ENCODE measurements around the gene FBXW7.

Gene FBXW7

GRCh38 chr4:152482211-152482610 lies 53.7 kb downstream of the FBXW7 start:
- Histone ChIP-seq H3K27me3 (ENCODE audit: control insufficient read depth in 1 of 2, insufficient read depth in 2 of 2, low read length in 2 of 2) (no peaks in the 10 kb centered on the region), H3K9ac (ENCODE audit: low read length) (no peak overlapping the region), H3K27ac (ENCODE audit: low read depth, low read length) (no peak overlapping the region), H3K4me3 (ENCODE audit: low read depth in 1 of 2, low read length in 2 of 2) (no peak overlapping the region), H3K4me1 (ENCODE audit: insufficient read depth, low read length) (peaks cover 6% of the 10 kb centered on the region), H3K36me3 (ENCODE audit: insufficient read depth, low read length) (no peaks in the 10 kb centered on the region), H3K9me3 (ENCODE audit: low read length) (no peaks in the 10 kb centered on the region)

DNA sequence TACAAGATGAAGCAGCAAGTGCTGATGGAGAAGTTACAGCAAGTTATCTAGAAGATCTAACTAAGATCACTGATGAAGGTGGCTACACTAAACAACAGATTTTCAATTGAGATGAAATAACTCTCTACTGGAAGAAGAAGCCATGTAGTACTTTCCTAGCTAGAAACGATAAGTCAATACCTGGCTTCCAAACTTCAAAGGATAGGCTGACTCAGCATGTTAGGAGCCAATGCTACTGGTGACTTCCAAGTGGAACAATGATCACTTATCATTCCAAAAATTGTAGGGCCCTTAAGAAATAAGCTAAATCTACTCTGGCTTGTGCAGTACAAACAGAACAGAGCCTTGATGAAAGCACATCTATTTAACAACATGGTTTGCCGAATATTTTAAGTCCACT lies 55.0 kb downstream of the FBXW7 start:
- no peaks in the 10 kb centered on the region for H3K4me1 ChIP-seq (ENCODE audit: insufficient read depth, low read length)
- H3K27me3 ChIP-seq (ENCODE audit: control insufficient read depth in 1 of 2, insufficient read depth in 2 of 2, low read length in 2 of 2): no peaks in the 10 kb centered on the region
- H3K9ac ChIP-seq (ENCODE audit: low read length): no peak overlapping the region
- H3K27ac ChIP-seq (ENCODE audit: low read depth, low read length): no peak overlapping the region
- no peaks in the 10 kb centered on the region for H3K9me3 ChIP-seq (ENCODE audit: low read length)
- H3K36me3 ChIP-seq (ENCODE audit: insufficient read depth, low read length): no peaks in the 10 kb centered on the region
- H3K4me3 ChIP-seq (ENCODE audit: low read depth in 1 of 2, low read length in 2 of 2): no peak overlapping the region

DNA sequence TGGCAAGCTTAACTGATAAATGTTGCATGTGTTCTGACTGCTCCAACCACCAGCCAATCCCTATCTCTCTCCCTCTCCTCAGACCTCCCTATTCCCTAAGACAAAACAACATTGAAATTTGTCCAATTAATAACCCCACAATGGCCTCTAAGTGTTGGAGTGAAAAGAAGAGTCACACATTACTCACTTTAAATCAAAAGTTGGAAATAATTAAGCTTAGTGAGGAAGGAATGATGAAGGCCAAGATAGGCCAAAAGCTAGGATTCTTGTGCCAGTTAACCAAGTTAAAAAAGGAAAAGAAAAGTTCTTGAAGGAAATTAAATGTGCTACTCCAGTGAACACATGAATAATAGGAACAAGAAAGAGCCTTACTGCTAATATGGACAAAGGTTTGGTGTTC lies 55.6 kb downstream of the FBXW7 start:
- Histone ChIP-seq H3K9ac (ENCODE audit: low read length) (no peak overlapping the region), H3K36me3 (ENCODE audit: insufficient read depth, low read length) (no peaks in the 10 kb centered on the region), H3K9me3 (ENCODE audit: low read length) (no peaks in the 10 kb centered on the region), H3K27me3 (ENCODE audit: control insufficient read depth in 1 of 2, insufficient read depth in 2 of 2, low read length in 2 of 2) (no peaks in the 10 kb centered on the region), H3K27ac (ENCODE audit: low read depth, low read length) (no peak overlapping the region), H3K4me3 (ENCODE audit: low read depth in 1 of 2, low read length in 2 of 2) (no peak overlapping the region), H3K4me1 (ENCODE audit: insufficient read depth, low read length) (no peaks in the 10 kb centered on the region)

GRCh38 chr4:152479428-152480026 lies 56.4 kb downstream of the FBXW7 start:
- no peak overlapping the region for H3K9ac ChIP-seq (ENCODE audit: low read length)
- H3K9me3 ChIP-seq (ENCODE audit: low read length): no peaks in the 10 kb centered on the region
- H3K4me3 ChIP-seq (ENCODE audit: low read depth in 1 of 2, low read length in 2 of 2): no peak overlapping the region
- no peaks in the 10 kb centered on the region for H3K4me1 ChIP-seq (ENCODE audit: insufficient read depth, low read length)
- no peak overlapping the region for H3K27ac ChIP-seq (ENCODE audit: low read depth, low read length)
- H3K27me3 ChIP-seq (ENCODE audit: control insufficient read depth in 1 of 2, insufficient read depth in 2 of 2, low read length in 2 of 2): no peaks in the 10 kb centered on the region
- no peaks in the 10 kb centered on the region for H3K36me3 ChIP-seq (ENCODE audit: insufficient read depth, low read length)

DNA sequence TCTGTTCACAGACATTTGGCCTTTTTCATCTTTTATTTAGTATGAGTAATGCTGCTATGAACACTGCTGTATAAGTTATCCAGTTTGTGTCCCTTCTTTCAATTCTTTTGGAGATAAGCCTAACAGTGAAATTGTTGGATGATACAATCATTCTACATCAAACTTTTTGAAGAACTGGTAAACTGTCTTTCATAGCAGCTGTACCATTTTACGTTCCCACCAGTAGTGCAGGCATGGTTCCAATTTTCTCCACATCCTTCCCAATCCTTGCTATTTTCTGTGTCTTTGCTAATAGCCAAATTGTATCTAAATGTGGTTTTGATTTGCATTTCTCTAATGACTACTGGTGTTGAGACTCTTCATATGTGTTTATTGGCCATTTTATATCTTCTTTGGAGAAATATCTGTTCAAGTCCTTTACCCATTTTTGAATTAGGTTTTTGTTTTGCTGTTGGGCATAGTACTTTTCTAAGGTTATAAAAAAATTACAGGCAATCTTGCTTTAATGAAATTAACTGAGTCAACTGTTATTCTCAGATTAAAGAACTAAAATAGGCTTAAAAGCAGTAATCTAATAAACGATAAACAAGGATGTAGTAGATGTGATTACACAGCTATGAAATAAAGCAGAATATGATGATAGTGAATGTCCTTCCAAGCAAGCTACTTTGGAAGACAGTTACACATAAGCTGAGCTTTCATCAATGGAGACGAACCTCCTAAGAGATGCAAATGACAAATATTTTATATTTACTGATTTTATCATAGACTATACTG lies 57.2 kb downstream of the FBXW7 start:
- H3K9me3 ChIP-seq (ENCODE audit: low read length): no peaks in the 10 kb centered on the region
- H3K4me3 ChIP-seq (ENCODE audit: low read depth in 1 of 2, low read length in 2 of 2): no peak overlapping the region
- no peaks in the 10 kb centered on the region for H3K4me1 ChIP-seq (ENCODE audit: insufficient read depth, low read length)
- no peaks in the 10 kb centered on the region for H3K36me3 ChIP-seq (ENCODE audit: insufficient read depth, low read length)
- no peak overlapping the region for H3K27ac ChIP-seq (ENCODE audit: low read depth, low read length)
- no peaks in the 10 kb centered on the region for H3K27me3 ChIP-seq (ENCODE audit: control insufficient read depth in 1 of 2, insufficient read depth in 2 of 2, low read length in 2 of 2)
- H3K9ac ChIP-seq (ENCODE audit: low read length): no peak overlapping the region

GRCh38 chr4:152476796-152477195 lies 59.1 kb downstream of the FBXW7 start:
- Histone ChIP-seq H3K27ac (ENCODE audit: low read depth, low read length) (no peak overlapping the region), H3K4me3 (ENCODE audit: low read depth in 1 of 2, low read length in 2 of 2) (no peak overlapping the region), H3K36me3 (ENCODE audit: insufficient read depth, low read length) (no peaks in the 10 kb centered on the region), H3K4me1 (ENCODE audit: insufficient read depth, low read length) (no peaks in the 10 kb centered on the region), H3K9ac (ENCODE audit: low read length) (no peak overlapping the region), H3K9me3 (ENCODE audit: low read length) (no peaks in the 10 kb centered on the region), H3K27me3 (ENCODE audit: control insufficient read depth in 1 of 2, insufficient read depth in 2 of 2, low read length in 2 of 2) (no peaks in the 10 kb centered on the region)

DNA sequence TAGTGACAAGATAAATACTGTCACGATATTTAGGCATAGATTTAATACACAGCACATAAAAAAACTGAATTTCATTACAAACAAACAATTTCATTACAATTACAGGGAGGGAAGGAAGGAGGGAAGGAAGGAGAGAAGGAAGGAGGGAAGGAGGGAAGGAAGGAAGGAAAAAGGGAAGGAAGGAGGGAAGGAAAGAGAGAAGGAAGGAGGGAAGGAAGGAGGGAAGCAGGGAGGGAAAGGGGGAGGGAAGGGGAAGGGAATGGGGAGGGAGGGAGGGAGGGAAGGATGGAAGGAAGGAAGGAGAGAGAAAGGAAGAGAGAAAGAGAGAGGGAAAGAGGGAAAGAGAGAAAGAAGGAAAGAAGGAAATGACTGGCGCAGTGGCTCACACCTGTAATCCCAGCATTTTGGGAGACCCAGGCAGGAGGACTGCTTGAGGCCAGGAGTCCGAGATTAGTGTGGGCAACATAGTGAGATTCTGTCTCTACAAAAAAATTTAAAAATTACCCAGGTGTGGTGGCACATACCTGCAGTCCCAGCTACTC lies 64.6 kb downstream of the FBXW7 start:
- no peak overlapping the region for H3K4me3 ChIP-seq (ENCODE audit: low read depth in 1 of 2, low read length in 2 of 2)
- no peaks in the 10 kb centered on the region for H3K9me3 ChIP-seq (ENCODE audit: low read length)
- no peaks in the 10 kb centered on the region for H3K27me3 ChIP-seq (ENCODE audit: control insufficient read depth in 1 of 2, insufficient read depth in 2 of 2, low read length in 2 of 2)
- no peak overlapping the region for H3K9ac ChIP-seq (ENCODE audit: low read length)
- no peaks in the 10 kb centered on the region for H3K4me1 ChIP-seq (ENCODE audit: insufficient read depth, low read length)
- H3K27ac ChIP-seq (ENCODE audit: low read depth, low read length): no peak overlapping the region
- no peaks in the 10 kb centered on the region for H3K36me3 ChIP-seq (ENCODE audit: insufficient read depth, low read length)

DNA sequence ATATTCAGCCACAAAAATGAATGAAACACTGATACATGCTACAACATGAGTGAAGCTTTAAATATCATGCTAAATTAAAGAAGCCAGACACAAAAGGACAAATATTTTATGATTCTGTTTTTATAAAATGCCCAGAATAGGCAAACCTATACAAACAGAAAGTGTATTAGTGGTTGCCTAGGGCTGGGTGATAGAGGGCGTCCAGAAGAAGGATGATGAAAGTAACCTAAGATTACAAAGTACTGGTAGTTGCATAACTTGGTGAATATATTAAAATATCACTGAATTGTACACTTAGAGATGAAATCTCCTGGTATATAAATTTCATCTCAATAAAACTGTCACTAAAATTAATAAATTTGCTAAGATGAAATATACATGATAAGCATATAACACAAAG lies 67.5 kb downstream of the FBXW7 start:
- Histone ChIP-seq H3K4me1 (ENCODE audit: insufficient read depth, low read length) (no peaks in the 10 kb centered on the region), H3K9ac (ENCODE audit: low read length) (no peak overlapping the region), H3K4me3 (ENCODE audit: low read depth in 1 of 2, low read length in 2 of 2) (no peak overlapping the region)

DNA sequence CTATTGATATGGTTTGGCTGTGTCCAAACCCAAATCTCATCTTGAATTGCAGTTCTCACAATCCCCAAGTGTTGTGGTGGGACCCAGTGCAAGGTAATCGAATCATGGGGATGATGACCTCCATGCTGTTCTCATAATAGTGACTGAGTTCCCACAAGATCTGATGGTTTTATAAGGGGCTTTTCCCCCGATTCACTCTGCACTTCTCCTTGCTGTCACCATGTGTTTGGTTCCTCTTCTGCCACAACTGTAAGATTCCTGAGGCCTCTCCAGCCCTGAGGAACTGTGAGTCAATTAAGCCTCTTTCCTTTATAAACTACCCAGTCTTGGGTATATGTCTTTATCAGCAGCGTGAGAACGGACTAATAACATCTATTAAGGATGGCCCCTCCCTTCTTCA lies 68.8 kb downstream of the FBXW7 start:
- no peak overlapping the region for H3K9ac ChIP-seq (ENCODE audit: low read length)
- no peak overlapping the region for H3K4me3 ChIP-seq (ENCODE audit: low read depth in 1 of 2, low read length in 2 of 2)
- H3K4me1 ChIP-seq (ENCODE audit: insufficient read depth, low read length): no peaks in the 10 kb centered on the region

More for the DNA sequence above, 67.5 kb downstream of the FBXW7 start:
- H3K9me3 ChIP-seq (ENCODE audit: low read length): no peaks in the 10 kb centered on the region
- H3K27ac ChIP-seq (ENCODE audit: low read depth, low read length): no peak overlapping the region
- H3K36me3 ChIP-seq (ENCODE audit: insufficient read depth, low read length): no peaks in the 10 kb centered on the region
- H3K27me3 ChIP-seq (ENCODE audit: control insufficient read depth in 1 of 2, insufficient read depth in 2 of 2, low read length in 2 of 2): no peaks in the 10 kb centered on the region

DNA sequence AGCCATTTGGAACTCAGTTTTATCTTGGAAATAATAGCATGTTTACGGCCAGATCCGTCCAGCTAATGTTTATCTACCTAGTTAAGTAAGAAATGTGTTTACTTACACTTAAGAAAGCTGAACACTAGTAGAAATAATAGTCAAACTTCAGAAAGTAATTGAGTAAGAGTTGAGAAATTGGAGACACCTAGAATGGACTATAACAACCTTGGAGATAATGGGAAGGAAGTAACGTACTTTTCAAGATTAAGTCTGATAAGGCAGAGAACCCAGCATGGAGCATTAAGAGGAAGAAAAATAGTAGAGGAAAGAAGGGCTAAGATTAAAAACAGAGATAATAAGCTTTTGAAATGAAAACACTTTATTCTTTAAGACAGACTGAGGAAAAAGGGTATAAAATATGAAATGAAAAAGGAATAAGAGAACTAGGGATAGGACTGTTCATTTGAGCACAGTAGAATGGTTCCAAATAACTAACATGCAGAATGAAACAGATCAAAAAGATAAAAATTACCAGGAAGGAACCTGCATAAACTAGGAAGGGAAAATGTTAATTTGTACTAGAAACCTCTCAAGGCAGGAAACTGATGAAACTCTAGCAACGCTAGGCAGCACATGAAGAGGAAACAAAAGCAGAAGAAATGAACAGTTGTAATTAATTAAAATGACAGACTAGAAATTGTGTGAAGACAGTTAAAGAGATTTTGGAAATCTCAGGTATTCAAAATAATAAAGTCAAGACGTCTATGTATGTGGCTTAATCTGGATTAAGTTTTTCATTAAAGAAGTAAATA lies 71.7 kb downstream of the FBXW7 start:
- Histone ChIP-seq H3K9ac (ENCODE audit: low read length) (no peak overlapping the region), H3K27ac (ENCODE audit: low read depth, low read length) (no peak overlapping the region), H3K36me3 (ENCODE audit: insufficient read depth, low read length) (no peaks in the 10 kb centered on the region), H3K27me3 (ENCODE audit: control insufficient read depth in 1 of 2, insufficient read depth in 2 of 2, low read length in 2 of 2) (no peaks in the 10 kb centered on the region), H3K9me3 (ENCODE audit: low read length) (no peaks in the 10 kb centered on the region), H3K4me1 (ENCODE audit: insufficient read depth, low read length) (no peaks in the 10 kb centered on the region), H3K4me3 (ENCODE audit: low read depth in 1 of 2, low read length in 2 of 2) (no peak overlapping the region)

More for the DNA sequence above, 68.8 kb downstream of the FBXW7 start:
- H3K36me3 ChIP-seq (ENCODE audit: insufficient read depth, low read length): no peaks in the 10 kb centered on the region
- H3K27me3 ChIP-seq (ENCODE audit: control insufficient read depth in 1 of 2, insufficient read depth in 2 of 2, low read length in 2 of 2): no peaks in the 10 kb centered on the region
- no peak overlapping the region for H3K27ac ChIP-seq (ENCODE audit: low read depth, low read length)
- no peaks in the 10 kb centered on the region for H3K9me3 ChIP-seq (ENCODE audit: low read length)

- Histone ChIP-seq H3K4me3 (ENCODE audit: low read depth in 1 of 2, low read length in 2 of 2) (no peak overlapping the region), H3K9me3 (ENCODE audit: low read length) (no peaks in the 10 kb centered on the region), H3K27ac (ENCODE audit: low read depth, low read length) (no peak overlapping the region), H3K4me1 (ENCODE audit: insufficient read depth, low read length) (no peaks in the 10 kb centered on the region), H3K36me3 (ENCODE audit: insufficient read depth, low read length) (no peaks in the 10 kb centered on the region), H3K9ac (ENCODE audit: low read length) (no peak overlapping the region), H3K27me3 (ENCODE audit: control insufficient read depth in 1 of 2, insufficient read depth in 2 of 2, low read length in 2 of 2) (no peaks in the 10 kb centered on the region)
Observed at GRCh38 chr4:152463562-152463961, 72.3 kb downstream of the FBXW7 start.
